Liver (tissue), 9 donors: Measurements from ENCODE around the gene COA1. TPM values are rescaled to one million over a fixed set of nuclear protein-coding genes. Genes with fewer than 3 reads are reported as not detected.

Experiments used
- DNase-seq: peaks from one replicate; pipeline ENCODE4 v3.0.0-alpha.2; 2017; ENCODE audit warnings: low spot score
- H3K27ac ChIP-seq, 2 donors: one replicate each; pipeline ENCODE4 v1.7.0; 2013; ENCODE audit warnings: inconsistent platforms in 2 of 2, low read length in 2 of 2, control low read depth in 1 of 2, low read depth in 1 of 2, mild to moderate bottlenecking in 1 of 2
- H3K27me3 ChIP-seq, 4 donors: one replicate each; pipeline versions ENCODE4 v1.6.1 to v1.7.0; 2013; ENCODE audit warnings: low read length in 3 of 4, inconsistent platforms in 1 of 4, mild to moderate bottlenecking in 1 of 4, moderate library complexity in 1 of 4; ENCODE audit not compliant: control insufficient read depth in 4 of 4, insufficient read depth in 4 of 4
- H3K36me3 ChIP-seq, 4 donors: one replicate each; pipeline versions ENCODE4 v1.6.1 to v1.7.0; 2013; ENCODE audit warnings: low read length in 3 of 4, mild to moderate bottlenecking in 3 of 4, low read depth in 1 of 4, moderate library complexity in 1 of 4; ENCODE audit not compliant: control insufficient read depth in 4 of 4, insufficient read depth in 3 of 4
- H3K4me1 ChIP-seq, 4 donors: one replicate each; pipeline versions ENCODE4 v1.6.1 to v1.7.0; 2013; ENCODE audit warnings: low read length in 3 of 4, mild to moderate bottlenecking in 3 of 4, moderate library complexity in 1 of 4; ENCODE audit not compliant: control insufficient read depth in 4 of 4, insufficient read depth in 4 of 4
- H3K4me3 ChIP-seq, 3 donors: one replicate each; pipeline versions ENCODE4 v1.6.1 to v1.7.0; 2013; ENCODE audit warnings: low read length in 3 of 3, control low read depth in 1 of 3, low read depth in 1 of 3, mild to moderate bottlenecking in 1 of 3
- H3K9ac ChIP-seq, 2 donors: one replicate each; pipeline ENCODE4 v1.7.0; 2013; ENCODE audit warnings: low read length in 2 of 2, mild to moderate bottlenecking in 2 of 2, moderate library complexity in 2 of 2, control low read depth in 1 of 2, low read depth in 1 of 2
- H3K9me3 ChIP-seq, 4 donors: one replicate each; pipeline versions ENCODE4 v1.6.1 to v1.7.0; 2013; ENCODE audit warnings: low read length in 3 of 4; ENCODE audit not compliant: control insufficient read depth in 4 of 4
- ATF3 ChIP-seq: IDR thresholded peaks from 2 replicates; pipeline ENCODE4 v1.6.1; 2016; ENCODE audit warnings: antibody characterized with exemption
- CTCF ChIP-seq: fragments of 150-350 bp; IDR thresholded peaks from 2 replicates; pipeline ENCODE4 v1.5.1; 2017; ENCODE audit warnings: improper control_type of control experiment, low read depth, low read length; ENCODE audit not compliant: missing input control
- EGR1 ChIP-seq, 2 donors: IDR thresholded peaks; 2 replicates each; pipeline ENCODE4 v1.6.1; 2016 to 2018; ENCODE audit warnings: antibody characterized with exemption in 2 of 2, low read depth in 2 of 2
- FOXA1 ChIP-seq: IDR thresholded peaks from 2 replicates; pipeline ENCODE4 v1.6.1; 2016; ENCODE audit warnings: antibody characterized with exemption
- FOXA2 ChIP-seq: IDR thresholded peaks from 2 replicates; pipeline ENCODE4 v1.6.1; 2016; ENCODE audit warnings: antibody characterized with exemption
- GABPA ChIP-seq, 2 donors: IDR thresholded peaks in 1 of 2; conservative IDR thresholded peaks in 1 of 2; 2 replicates each; pipeline ENCODE4 v1.6.1; 2016; ENCODE audit warnings: antibody characterized with exemption in 2 of 2, mild to moderate bottlenecking in 1 of 2, moderate library complexity in 1 of 2
- HNF4A ChIP-seq, 2 donors: conservative IDR thresholded peaks; 2 replicates each; pipeline ENCODE4 v1.6.1; 2016; ENCODE audit warnings: antibody characterized with exemption in 2 of 2, mild to moderate bottlenecking in 2 of 2
- HNF4G ChIP-seq: IDR thresholded peaks from 2 replicates; pipeline ENCODE4 v1.6.1; 2016; ENCODE audit warnings: antibody characterized with exemption
- JUND ChIP-seq, 2 donors: IDR thresholded peaks; 2 replicates each; pipeline ENCODE4 v1.6.1; 2016; ENCODE audit warnings: antibody characterized with exemption in 2 of 2
- MAX ChIP-seq: IDR thresholded peaks from 2 replicates; pipeline ENCODE4 v1.6.1; 2016; ENCODE audit warnings: antibody characterized with exemption
- NR2F2 ChIP-seq: IDR thresholded peaks from 2 replicates; pipeline ENCODE4 v1.6.1; 2016; ENCODE audit warnings: antibody characterized with exemption
- RAD21 ChIP-seq, 2 donors: IDR thresholded peaks; 2 replicates each; pipeline ENCODE4 v1.6.1; 2016; ENCODE audit warnings: antibody characterized with exemption in 2 of 2, mild to moderate bottlenecking in 2 of 2
- RXRA ChIP-seq, 2 donors: IDR thresholded peaks; 2 replicates each; pipeline ENCODE4 v1.6.1; 2017 to 2018; ENCODE audit warnings: antibody characterized with exemption in 2 of 2, mild to moderate bottlenecking in 1 of 2
- SP1 ChIP-seq: IDR thresholded peaks from 2 replicates; pipeline ENCODE4 v1.6.1; 2018; ENCODE audit warnings: antibody characterized with exemption, mild to moderate bottlenecking
- TAF1 ChIP-seq: conservative IDR thresholded peaks from 2 replicates; pipeline ENCODE4 v1.6.1; 2016; ENCODE audit warnings: antibody characterized with exemption, mild to moderate bottlenecking
- YY1 ChIP-seq: IDR thresholded peaks from 2 replicates; pipeline ENCODE4 v1.6.1; 2016; ENCODE audit warnings: antibody characterized with exemption, mild to moderate bottlenecking
- ZBTB33 ChIP-seq: IDR thresholded peaks from 2 replicates; pipeline ENCODE4 v1.6.1; 2016; ENCODE audit warnings: antibody characterized with exemption
- WGBS: extraction: QIAGEN DNeasy Blood & Tissue Kit; methylation state at CpG from one replicate; pipeline ENCODE4 v1.1.7; 2013; 5-methylcytosine and 5-hydroxymethylcytosine counted together
- polyA plus RNA-seq, 2 donors: library from polyadenylated mRNA; stranded (reverse) in 1 of 2; unstranded in 1 of 2; fragments of 200-250 nt in 1 of 2; fragments of >200 nt in 1 of 2; fragmentation: Nextera tagmentation in 1 of 2; extraction: Ambion mirVana in 1 of 2; gene quantifications; one replicate each; pipeline versions ENCODE4 v1.2.1 to v1.2.3, GENCODE V29; 2013 to 2015
- total RNA-seq, 2 donors: library from RNA; depleted of rRNA; stranded (reverse); fragments of >200 nt; gene quantifications; one replicate each; pipeline ENCODE4 v1.2.3, GENCODE V29; 2014
- TF ChIP-seq, protein P1 (sequence below): IDR thresholded peaks from 2 replicates; pipeline ENCODE4 v1.6.1; 2016; ENCODE audit warnings: antibody characterized with exemption, mild to moderate bottlenecking
- donor health status: healthy.
- donor health status: healthy.
- donor health status: healthy.
- donor health status: healthy.
- donor health status: healthy.

Gene COA1
- total and polyA plus RNA-seq, 4 donors, result 16.6 to 37.8 (median 29.4) TPM

- H3K9ac ChIP-seq, result no peak overlapping the region
- no peak overlapping the region for H3K4me3 ChIP-seq
- no peak for DNase-seq
- H3K27ac ChIP-seq, result no peak overlapping the region
- H3K27me3 ChIP-seq, result no peaks in the 10 kb centered on the region
- TF ChIP-seq RXRA (IDR thresholded peaks at IDR 0.05) (no peak), HNF4G (no peak), NR2F2 (no peak), TAF1 (no peak), YY1 (no peak), ATF3 (no peak), MAX (no peak)
- H3K36me3 ChIP-seq, result peaks cover 0 to 28% (median 14%) of the 10 kb centered on the region in 4 donors
- WGBS, result 96% methylated on average over 4 of the region's 4 CpGs
- H3K4me1 ChIP-seq, result peaks cover 0 to 1% (median 0%) of the 10 kb centered on the region in 4 donors
- H3K9me3 ChIP-seq, result no peaks in the 10 kb centered on the region
Measured at GRCh38 chr7:43632746-43633145, 96.6 kb downstream of the COA1 start.

GRCh38 chr7:43631559-43631958, 97.8 kb downstream of the COA1 start:
- WGBS, result 93% methylated on average over 2 of the region's 2 CpGs
- TF ChIP-seq FOXA2, result no peak
- no peak for TF ChIP-seq RAD21 (IDR thresholded peaks at IDR 0.05)
- no peak for TF ChIP-seq EGR1 (IDR thresholded peaks at IDR 0.05; ENCODE audit: low read depth in 2 of 2)
- TF ChIP-seq RXRA (IDR thresholded peaks at IDR 0.05), result no peak

GRCh38 chr7:43630482-43630881, 98.8 kb downstream of the COA1 start:
- H3K27ac ChIP-seq, result no peak overlapping the region
- no peaks in the 10 kb centered on the region for H3K9me3 ChIP-seq
- WGBS, result 80% methylated on average over 3 of the region's 3 CpGs

More at GRCh38 chr7:43631559-43631958, 97.8 kb downstream of the COA1 start:
- H3K9ac ChIP-seq, result no peak overlapping the region
- no peak overlapping the region for H3K27ac ChIP-seq
- no peaks in the 10 kb centered on the region for H3K27me3 ChIP-seq
- peaks cover 0 to 1% (median 0%) of the 10 kb centered on the region in 4 donors for H3K4me1 ChIP-seq
- H3K9me3 ChIP-seq, result no peaks in the 10 kb centered on the region
- no peak overlapping the region for H3K4me3 ChIP-seq
- DNase-seq, result no peak
- peaks cover 0 to 24% (median 10%) of the 10 kb centered on the region in 4 donors for H3K36me3 ChIP-seq

More at GRCh38 chr7:43630482-43630881, 98.8 kb downstream of the COA1 start:
- H3K27me3 ChIP-seq, result no peaks in the 10 kb centered on the region
- TF ChIP-seq HNF4G (no peak), NR2F2 (no peak), TAF1 (no peak), YY1 (no peak), EGR1 (IDR thresholded peaks at IDR 0.05; ENCODE audit: low read depth in 2 of 2) (no peak), HNF4A (conservative IDR thresholded peaks at IDR 0.05) (no peak), RAD21 (IDR thresholded peaks at IDR 0.05) (no peak), ATF3 (no peak), JUND (IDR thresholded peaks at IDR 0.05) (no peak), FOXA2 (no peak), FOXA1 (no peak), ZBTB33 (no peak), MAX (no peak), SP1 (no peak), GABPA (IDR thresholded peaks at IDR 0.05 in 1 of 2, conservative IDR thresholded peaks at IDR 0.05 in 1 of 2) (no peak), CTCF (no peak)
- TF ChIP-seq, protein P1, sequence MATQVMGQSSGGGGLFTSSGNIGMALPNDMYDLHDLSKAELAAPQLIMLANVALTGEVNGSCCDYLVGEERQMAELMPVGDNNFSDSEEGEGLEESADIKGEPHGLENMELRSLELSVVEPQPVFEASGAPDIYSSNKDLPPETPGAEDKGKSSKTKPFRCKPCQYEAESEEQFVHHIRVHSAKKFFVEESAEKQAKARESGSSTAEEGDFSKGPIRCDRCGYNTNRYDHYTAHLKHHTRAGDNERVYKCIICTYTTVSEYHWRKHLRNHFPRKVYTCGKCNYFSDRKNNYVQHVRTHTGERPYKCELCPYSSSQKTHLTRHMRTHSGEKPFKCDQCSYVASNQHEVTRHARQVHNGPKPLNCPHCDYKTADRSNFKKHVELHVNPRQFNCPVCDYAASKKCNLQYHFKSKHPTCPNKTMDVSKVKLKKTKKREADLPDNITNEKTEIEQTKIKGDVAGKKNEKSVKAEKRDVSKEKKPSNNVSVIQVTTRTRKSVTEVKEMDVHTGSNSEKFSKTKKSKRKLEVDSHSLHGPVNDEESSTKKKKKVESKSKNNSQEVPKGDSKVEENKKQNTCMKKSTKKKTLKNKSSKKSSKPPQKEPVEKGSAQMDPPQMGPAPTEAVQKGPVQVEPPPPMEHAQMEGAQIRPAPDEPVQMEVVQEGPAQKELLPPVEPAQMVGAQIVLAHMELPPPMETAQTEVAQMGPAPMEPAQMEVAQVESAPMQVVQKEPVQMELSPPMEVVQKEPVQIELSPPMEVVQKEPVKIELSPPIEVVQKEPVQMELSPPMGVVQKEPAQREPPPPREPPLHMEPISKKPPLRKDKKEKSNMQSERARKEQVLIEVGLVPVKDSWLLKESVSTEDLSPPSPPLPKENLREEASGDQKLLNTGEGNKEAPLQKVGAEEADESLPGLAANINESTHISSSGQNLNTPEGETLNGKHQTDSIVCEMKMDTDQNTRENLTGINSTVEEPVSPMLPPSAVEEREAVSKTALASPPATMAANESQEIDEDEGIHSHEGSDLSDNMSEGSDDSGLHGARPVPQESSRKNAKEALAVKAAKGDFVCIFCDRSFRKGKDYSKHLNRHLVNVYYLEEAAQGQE, result no peak
- no peak overlapping the region for H3K4me3 ChIP-seq
- DNase-seq, result no peak
- H3K9ac ChIP-seq, result no peak overlapping the region
- peaks cover 0 to 19% (median 9%) of the 10 kb centered on the region in 4 donors for H3K36me3 ChIP-seq
- peaks cover 0 to 1% (median 0%) of the 10 kb centered on the region in 4 donors for H3K4me1 ChIP-seq
